HG03039 (cell line): ENCODE data around the gene TEX10.

Source experiments
- ATAC-seq: cut with Tn5 transposase; IDR thresholded peaks from one replicate; pipeline ENCODE4 v1.9.1; 2021; ENCODE audit warnings: mild to moderate bottlenecking, moderate library complexity; ENCODE audit not compliant: unreplicated experiment

TEX10 gene

DNA sequence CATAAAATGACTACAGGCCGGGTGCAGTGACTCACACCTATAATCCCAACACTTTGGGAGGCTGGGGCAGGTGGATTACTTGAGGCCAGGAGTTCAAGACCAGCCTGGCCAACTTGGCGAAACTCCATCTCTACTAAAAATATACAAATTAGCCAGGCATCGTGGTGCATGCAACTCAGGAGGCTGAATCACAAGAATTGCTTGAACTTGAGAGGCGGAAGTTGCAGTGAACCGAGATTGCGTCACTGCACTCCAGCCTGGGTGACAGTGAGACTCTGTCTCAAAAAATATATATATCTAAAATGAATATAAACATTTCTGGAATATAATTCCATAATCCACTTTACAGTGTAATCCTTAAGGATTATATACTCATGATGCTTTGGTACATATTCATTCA lies 66.5 kb downstream of the TEX10 start:
- ATAC-seq = no peak

DNA sequence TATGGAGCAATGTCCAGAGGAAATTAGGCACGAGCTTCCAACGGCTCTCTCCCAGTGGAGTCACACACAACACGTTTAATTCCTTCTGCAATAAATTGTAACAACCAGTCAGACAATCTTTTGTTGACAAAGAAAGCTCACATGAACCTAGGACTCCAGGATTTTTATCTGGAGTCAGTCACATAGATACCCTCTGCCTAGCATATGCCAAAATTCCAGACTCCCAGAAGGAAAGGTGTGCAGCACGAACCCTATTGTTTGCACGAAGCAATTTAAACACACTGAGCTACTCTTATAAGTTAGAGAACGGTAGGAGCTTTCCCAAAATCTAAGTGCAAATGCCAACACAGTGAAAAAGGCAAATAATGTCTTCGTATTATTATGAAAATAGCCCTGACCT lies 67.1 kb downstream of the TEX10 start:
- no peak for ATAC-seq

DNA sequence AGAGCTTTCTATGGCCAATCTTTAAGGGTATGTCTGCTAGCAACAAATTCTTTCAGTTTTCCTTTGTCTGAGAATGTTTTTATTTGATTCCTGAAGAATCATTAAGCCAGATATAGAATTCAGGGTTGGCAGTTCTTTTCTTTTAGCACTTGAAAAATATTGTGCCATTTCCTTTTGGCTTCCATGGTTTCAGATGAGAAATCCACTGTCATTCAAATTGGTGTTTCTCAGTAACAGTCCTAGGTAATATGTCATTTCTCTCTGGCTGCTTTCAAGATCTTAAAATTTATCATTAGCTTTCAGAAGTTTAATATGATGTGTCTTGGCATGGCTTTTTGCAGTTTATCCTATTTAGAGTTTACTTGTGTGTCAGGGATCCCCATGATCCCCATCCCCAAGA lies 67.7 kb downstream of the TEX10 start:
- ATAC-seq = no peak

DNA sequence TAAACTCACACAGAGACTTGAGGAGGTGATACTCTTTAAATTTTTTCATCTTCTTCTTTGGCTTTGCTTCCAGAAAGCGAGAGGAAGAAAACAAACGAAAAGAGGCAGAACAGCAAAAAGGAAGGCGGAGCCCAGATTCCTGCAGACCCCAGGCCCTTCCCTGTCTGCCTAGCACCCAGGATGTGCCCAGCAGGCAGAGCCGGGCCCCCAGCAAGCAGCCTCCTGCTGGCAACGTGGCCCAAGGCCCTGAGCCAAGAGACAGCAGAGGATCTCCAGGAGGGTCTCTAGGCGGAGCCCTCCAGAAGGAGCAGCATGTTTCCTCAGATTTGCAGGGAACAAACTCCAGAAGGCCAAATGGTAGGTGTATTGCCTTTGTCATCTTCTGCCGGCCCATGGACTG lies 68.5 kb downstream of the TEX10 start:
- ATAC-seq = no peak

DNA sequence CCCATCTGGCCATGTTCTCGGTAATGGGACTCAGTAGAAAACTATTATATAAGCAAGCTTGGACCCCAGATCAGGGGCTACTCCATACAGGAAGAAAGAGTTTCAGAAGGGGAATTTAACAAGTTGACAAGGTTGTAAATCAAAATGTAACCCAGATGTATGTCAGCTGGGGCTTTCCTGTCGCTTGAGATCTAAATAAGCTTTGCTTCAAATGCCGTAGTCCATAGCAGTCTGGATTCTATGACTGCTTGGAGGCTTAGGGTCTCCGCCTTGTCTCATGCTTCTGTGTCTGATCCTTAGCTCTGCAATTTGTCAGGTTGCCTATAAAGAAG lies 70.4 kb downstream of the TEX10 start:
- ATAC-seq = no peak

DNA sequence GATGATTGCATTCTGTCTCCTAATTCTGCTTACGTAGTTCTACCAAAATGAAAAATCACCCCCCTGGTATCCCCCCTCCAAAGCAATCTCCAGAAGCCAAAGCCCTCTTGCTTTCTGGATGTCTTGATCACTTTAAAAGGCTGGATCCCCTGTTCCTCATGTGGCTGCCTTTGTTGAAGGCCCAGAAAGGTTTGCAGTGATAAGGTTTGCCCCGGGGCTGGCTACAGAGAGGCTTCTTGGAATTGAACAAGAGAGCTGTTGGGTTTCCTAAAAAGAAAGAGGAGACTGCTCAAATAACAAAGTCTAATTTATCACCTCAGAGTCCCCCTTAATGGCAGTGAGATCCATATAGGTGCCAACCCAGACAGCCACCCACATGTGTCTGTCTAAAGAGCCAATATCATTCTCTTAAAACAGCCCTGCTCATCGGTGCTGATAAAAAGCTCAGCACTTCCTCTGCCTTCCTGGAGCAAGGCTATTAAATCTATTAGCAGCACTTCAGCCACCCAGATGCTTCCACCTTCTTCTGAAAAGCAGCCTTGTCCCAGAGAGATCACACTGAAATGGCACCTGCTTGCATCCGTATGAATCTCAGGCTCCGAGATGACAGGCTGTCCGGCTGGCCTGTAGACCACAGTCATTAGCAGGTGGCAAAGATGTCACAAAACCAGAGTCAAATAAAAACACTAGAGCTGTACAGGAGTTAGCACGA lies 70.9 kb downstream of the TEX10 start:
- no peak for ATAC-seq

DNA sequence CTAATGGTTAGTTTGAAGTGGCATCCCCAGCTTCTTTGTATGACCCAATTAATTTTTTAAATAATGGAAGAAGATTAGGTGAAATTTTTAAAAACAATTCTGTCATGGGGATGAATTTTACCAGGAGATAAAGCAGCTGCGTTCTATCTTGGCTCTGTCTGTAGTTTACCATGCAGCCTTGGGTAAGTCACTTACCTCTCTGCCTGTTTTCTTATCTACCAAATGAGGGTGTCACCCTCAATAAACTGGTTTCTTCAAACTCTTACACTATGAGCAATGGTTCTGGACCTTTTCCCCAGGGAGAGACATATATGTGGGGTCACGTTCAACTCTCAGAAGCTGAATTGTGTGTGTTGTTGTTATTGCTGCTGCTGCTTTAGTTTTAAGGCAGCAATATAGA lies 71.7 kb downstream of the TEX10 start:
- ATAC-seq = no peak

DNA sequence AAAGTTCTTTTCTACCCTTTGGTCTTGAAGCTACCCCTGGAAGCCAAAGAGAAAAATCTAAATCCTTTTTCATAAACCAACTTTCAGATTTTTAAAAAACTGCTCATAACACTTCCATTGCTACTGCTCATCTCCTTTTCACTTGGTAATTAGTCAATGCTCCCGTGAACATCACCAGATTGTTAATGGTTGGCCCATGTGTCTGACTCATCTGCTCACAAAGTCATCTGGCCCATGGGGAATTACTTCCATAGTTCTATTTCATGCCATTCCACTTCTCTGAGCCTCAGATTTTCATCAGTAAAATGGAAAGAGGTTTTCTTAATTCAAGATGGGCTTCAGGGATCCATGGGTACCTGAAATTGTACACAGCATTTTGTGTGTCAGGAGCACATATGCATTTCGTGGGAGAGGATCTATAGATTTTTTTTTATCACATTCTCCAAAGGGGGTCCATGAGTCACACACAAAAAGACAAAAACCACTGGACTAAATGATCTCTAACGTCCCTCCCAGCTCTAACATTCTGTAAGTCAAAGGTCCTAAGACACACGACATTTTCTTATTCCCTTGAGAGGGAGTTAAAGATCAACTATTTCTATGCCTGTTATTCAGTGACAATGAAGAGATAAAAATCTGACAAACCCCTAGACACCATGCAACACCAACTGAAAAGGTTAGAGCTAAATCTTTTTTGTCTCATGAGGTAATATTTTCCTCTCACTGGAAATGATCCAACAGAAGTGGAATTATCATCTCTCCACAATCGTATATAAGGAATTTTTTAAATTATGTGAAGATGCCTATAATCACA lies 75.4 kb downstream of the TEX10 start:
- ATAC-seq = no peak

DNA sequence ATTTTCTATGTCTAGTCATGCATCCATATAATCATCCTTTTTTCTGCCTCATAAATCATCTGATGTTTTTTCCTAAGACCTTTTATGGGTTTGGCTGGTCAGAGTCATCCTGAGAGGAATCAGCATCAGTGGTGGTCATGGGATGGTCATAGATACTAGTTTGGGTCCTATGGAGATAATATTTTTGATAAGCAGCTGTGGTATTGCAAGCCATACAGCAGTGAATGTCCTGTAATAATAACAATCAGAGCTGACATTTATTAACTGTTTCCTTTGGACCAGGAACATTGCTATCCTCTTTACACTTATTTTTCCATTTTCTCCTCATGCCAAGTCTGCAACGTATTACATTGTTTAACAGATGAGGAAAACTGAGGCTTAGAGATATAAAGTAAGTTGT lies 83.1 kb downstream of the TEX10 start:
- no peak for ATAC-seq

DNA sequence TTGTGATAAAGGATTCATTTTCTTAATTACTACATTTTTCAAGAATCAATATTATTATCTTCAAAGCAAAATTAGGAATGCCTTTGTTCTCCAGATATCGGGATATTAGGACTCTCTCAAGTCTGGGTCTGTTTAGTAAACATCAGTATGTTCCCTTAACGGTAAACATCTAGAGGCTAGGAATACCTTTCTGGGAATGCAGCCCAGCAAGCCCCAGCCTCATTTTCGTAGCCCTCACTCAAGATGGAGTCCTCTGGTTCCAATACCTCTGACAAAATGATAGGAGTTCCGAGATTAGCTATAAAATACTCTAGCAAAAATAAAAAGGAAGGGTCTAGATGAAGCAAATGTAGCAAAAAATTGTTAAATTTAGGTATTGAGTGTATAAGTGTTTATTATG lies 84.5 kb downstream of the TEX10 start:
- no peak for ATAC-seq

DNA sequence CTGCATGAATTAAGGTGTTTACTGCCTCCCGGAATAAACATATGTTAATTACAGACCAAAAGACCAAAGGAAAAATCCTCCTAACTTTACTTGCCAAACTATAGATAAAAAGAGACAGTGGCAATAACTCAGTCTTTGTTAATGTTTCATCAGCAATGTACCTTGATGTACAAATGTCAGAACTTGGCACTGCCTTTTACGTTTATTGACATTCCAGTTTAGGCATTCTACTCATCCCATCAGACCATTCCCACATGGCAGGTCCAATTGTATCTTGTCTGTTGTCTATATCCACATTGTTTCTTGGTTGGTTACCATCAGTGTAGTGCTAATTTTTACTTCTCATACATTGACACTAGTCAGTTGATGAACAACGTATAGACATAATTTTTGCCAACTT lies 85.5 kb downstream of the TEX10 start:
- no peak for ATAC-seq
